MM.1S (cell line): ENCODE results near the gene TBC1D5.
A peak's percentile ranks its signal among the peaks of the same experiment; 100 is the strongest.

Experiments used
- DNase-seq: peaks from one replicate; pipeline ENCODE4 v3.0.0-alpha.2; 2015
- H2AFZ ChIP-seq: fragments of 300-600 bp; sonication (generic); 2 replicates; pipeline ENCODE4 v1.6.0; 2016; ENCODE audit warnings: antibody characterized with exemption, low read length
- H3F3A ChIP-seq: fragments of 300-600 bp; sonication (generic); 2 replicates; pipeline ENCODE4 v1.6.1; 2016; ENCODE audit warnings: mild to moderate bottlenecking, antibody characterized with exemption, low read length, moderate library complexity, mixed read lengths; ENCODE audit not compliant: insufficient read depth
- H3K27ac ChIP-seq: fragments of 300-600 bp; sonication (generic); 2 replicates; pipeline ENCODE4 v1.5.1; 2016; ENCODE audit warnings: mild to moderate bottlenecking, low read length
- H3K27me3 ChIP-seq: fragments of 300-600 bp; sonication (generic); replicated peaks from 2 replicates; pipeline ENCODE4 v1.6.0; 2016; ENCODE audit warnings: low read length; ENCODE audit not compliant: insufficient read depth
- H3K36me3 ChIP-seq: fragments of 300-600 bp; sonication (generic); replicated peaks from 2 replicates; pipeline ENCODE4 v1.6.1; 2016; ENCODE audit warnings: mild to moderate bottlenecking, low read length, mixed read lengths; ENCODE audit not compliant: insufficient read depth
- H3K4me1 ChIP-seq: fragments of 300-600 bp; sonication (generic); 2 replicates; pipeline ENCODE4 v1.6.1; 2016; ENCODE audit warnings: low read length, mixed read lengths
- H3K4me2 ChIP-seq: fragments of 300-600 bp; sonication (generic); 2 replicates; pipeline ENCODE4 v1.6.0; 2016; ENCODE audit warnings: low read depth, low read length
- H3K4me3 ChIP-seq: fragments of 300-600 bp; sonication (generic); 2 replicates; pipeline ENCODE4 v1.5.1; 2016; ENCODE audit warnings: low read length, mixed read lengths
- H3K79me2 ChIP-seq: fragments of 300-600 bp; sonication (generic); 2 replicates; pipeline ENCODE4 v1.6.1; 2016; ENCODE audit warnings: mixed run types, low read length, mixed read lengths
- H3K9ac ChIP-seq: fragments of 300-600 bp; sonication (generic); 2 replicates; pipeline ENCODE4 v1.6.1; 2016; ENCODE audit warnings: low read length, mixed read lengths
- H3K9me2 ChIP-seq: fragments of 300-600 bp; sonication (generic); replicated peaks from 2 replicates; pipeline ENCODE4 v1.6.1; 2016; ENCODE audit warnings: mild to moderate bottlenecking, low read length, mixed read lengths; ENCODE audit not compliant: insufficient read depth
- H3K9me3 ChIP-seq: fragments of 300-600 bp; sonication (generic); replicated peaks from 2 replicates; pipeline ENCODE4 v1.6.1; 2016; ENCODE audit warnings: mild to moderate bottlenecking, low read length, mixed read lengths; ENCODE audit not compliant: insufficient read depth
- H4K20me1 ChIP-seq: fragments of 300-600 bp; sonication (generic); 2 replicates; pipeline ENCODE4 v1.6.1; 2016; ENCODE audit warnings: mild to moderate bottlenecking, low read length, moderate library complexity, mixed read lengths; ENCODE audit not compliant: insufficient read depth
- EZH2 ChIP-seq: fragments of 300-600 bp; sonication (generic); optimal IDR thresholded peaks from 2 replicates; pipeline ENCODE3; 2017; ENCODE audit warnings: low read depth, mild to moderate bottlenecking, antibody characterized with exemption, low read length, mixed read lengths
- EZH2phosphoT487 ChIP-seq: fragments of 300-600 bp; sonication (generic); IDR thresholded peaks from 2 replicates; pipeline ENCODE4 v1.6.1; 2018; ENCODE audit warnings: antibody characterized with exemption, low read length
- TF ChIP-seq, protein P1 (sequence below): fragments of 300-600 bp; sonication (generic); IDR thresholded peaks from 2 replicates; pipeline ENCODE4 v1.5.1; 2016; ENCODE audit warnings: antibody characterized with exemption, low read length, mixed read lengths

Gene TBC1D5

DNA sequence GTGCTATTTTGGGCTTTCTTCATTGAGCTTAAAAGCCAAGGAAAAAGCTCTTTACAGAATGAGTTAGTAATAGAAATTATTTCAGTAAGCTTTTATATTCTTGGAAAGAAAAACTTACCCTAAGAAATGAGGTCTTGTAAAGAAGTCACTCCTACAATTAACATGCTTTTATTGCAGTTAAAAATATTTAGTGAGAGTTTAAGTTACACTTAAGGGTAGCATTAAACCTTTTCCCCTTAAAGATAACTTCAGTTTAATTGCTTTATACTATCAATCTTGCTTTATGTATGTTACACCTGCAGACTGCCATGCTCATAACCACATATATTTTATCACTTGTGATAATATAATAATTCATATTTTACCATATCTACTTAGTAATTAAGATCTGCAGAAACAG lies 431.4 kb downstream of the TBC1D5 start:
- Histone ChIP-seq H3K79me2 (no peaks in the 10 kb centered on the region), H4K20me1 (no peaks in the 10 kb centered on the region), H3K9me3 (no peaks in the 10 kb centered on the region), H2AFZ (no peak overlapping the region), H3K27ac (no peak overlapping the region), H3K4me1 (no peaks in the 10 kb centered on the region), H3K9ac (no peak overlapping the region), H3K4me2 (no peak overlapping the region), H3K9me2 (no peaks in the 10 kb centered on the region), H3K4me3 (no peak overlapping the region), H3K36me3 (no peaks in the 10 kb centered on the region), H3K27me3 (no peaks in the 10 kb centered on the region), H3F3A (no peaks in the 10 kb centered on the region)
- no peak for DNase-seq
- no peak for TF ChIP-seq EZH2phosphoT487
- TF ChIP-seq, protein P1, sequence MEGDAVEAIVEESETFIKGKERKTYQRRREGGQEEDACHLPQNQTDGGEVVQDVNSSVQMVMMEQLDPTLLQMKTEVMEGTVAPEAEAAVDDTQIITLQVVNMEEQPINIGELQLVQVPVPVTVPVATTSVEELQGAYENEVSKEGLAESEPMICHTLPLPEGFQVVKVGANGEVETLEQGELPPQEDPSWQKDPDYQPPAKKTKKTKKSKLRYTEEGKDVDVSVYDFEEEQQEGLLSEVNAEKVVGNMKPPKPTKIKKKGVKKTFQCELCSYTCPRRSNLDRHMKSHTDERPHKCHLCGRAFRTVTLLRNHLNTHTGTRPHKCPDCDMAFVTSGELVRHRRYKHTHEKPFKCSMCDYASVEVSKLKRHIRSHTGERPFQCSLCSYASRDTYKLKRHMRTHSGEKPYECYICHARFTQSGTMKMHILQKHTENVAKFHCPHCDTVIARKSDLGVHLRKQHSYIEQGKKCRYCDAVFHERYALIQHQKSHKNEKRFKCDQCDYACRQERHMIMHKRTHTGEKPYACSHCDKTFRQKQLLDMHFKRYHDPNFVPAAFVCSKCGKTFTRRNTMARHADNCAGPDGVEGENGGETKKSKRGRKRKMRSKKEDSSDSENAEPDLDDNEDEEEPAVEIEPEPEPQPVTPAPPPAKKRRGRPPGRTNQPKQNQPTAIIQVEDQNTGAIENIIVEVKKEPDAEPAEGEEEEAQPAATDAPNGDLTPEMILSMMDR: no peak

DNA sequence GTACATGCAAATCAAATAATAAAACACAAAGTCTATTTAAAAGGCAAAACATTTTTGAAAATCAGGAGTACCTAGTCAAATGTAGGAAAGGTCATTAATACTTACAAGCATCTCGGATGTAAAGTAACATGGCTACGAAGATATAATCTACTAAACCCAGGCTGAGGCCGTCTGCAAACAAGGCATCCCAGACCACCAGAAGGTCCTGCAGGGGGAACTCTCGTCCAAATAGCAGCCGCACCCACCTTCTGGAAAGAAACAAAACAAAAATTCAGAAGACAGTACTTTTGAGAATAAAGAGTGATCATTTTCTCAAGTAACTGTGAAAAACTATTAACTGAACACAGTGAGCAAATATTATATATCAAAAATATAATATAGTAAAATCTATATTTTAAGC lies 434.5 kb downstream of the TBC1D5 start:
- no peaks in the 10 kb centered on the region for H3F3A ChIP-seq
- H3K9me2 ChIP-seq: no peaks in the 10 kb centered on the region
- H3K79me2 ChIP-seq: no peaks in the 10 kb centered on the region
- H3K9ac ChIP-seq: no peak overlapping the region
- no peak for DNase-seq
- TF ChIP-seq, protein P1: no peak
- TF ChIP-seq EZH2phosphoT487: no peak
- TF ChIP-seq EZH2: no peak
- H3K4me2 ChIP-seq: no peak overlapping the region
- no peak overlapping the region for H2AFZ ChIP-seq
- H3K4me3 ChIP-seq: no peak overlapping the region
- H3K36me3 ChIP-seq: no peaks in the 10 kb centered on the region
- no peaks in the 10 kb centered on the region for H3K4me1 ChIP-seq
- H3K27me3 ChIP-seq: no peaks in the 10 kb centered on the region
- no peaks in the 10 kb centered on the region for H4K20me1 ChIP-seq
- H3K27ac ChIP-seq: no peak overlapping the region
- H3K9me3 ChIP-seq: no peaks in the 10 kb centered on the region

DNA sequence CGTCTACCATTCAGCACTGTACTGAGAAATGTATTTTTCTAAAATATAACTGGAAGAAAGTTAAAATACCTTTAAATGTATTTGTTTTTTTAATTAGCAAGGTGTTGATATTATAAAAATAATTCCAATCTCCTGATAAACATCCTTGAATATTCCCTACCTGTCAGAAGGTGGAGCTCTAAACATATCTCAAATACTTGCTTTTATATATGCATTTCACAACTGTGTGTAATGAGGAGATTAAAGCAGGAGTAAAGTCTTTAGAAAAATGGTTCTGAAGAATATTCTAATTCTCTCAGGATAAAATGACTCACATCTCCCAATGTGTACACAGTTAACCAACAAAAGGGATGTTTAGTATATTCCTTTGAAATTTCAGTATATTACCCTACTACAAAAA lies 434.9 kb downstream of the TBC1D5 start:
- H3K27ac ChIP-seq: no peak overlapping the region
- DNase-seq: peak; percentile 36
- H3K79me2 ChIP-seq: no peaks in the 10 kb centered on the region
- H3K36me3 ChIP-seq: no peaks in the 10 kb centered on the region
- no peak overlapping the region for H2AFZ ChIP-seq
- no peaks in the 10 kb centered on the region for H3K9me2 ChIP-seq
- no peaks in the 10 kb centered on the region for H4K20me1 ChIP-seq
- H3K27me3 ChIP-seq: no peaks in the 10 kb centered on the region
- no peak overlapping the region for H3K4me3 ChIP-seq
- no peaks in the 10 kb centered on the region for H3K9me3 ChIP-seq
- no peaks in the 10 kb centered on the region for H3F3A ChIP-seq
- no peak overlapping the region for H3K4me2 ChIP-seq
- no peaks in the 10 kb centered on the region for H3K4me1 ChIP-seq
- H3K9ac ChIP-seq: no peak overlapping the region
- TF ChIP-seq, protein P1: peak; percentile 25; the same call in 1 of the 2 replicates
- TF ChIP-seq EZH2phosphoT487: no peak

DNA sequence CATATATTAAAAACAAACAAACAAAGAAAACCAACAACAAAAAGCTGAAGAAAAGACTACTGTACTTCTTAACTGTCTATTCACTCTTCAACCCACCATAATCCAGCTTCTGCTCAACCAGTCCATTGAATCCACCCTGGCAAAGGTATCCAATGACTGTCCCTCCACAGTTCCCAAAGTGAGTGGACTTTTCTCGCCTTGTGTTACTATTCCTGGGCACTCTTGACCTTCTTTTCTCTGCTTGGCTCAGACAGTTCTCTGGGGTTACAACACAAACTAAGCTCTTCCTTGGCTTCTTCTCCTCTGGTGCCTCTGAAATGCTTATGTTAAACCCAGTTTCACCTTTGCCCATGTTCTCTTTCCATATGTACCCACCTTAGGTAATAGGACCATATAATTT lies 437.5 kb downstream of the TBC1D5 start:
- no peak for DNase-seq
- H3K4me2 ChIP-seq: no peak overlapping the region
- no peak overlapping the region for H3K9ac ChIP-seq
- no peak overlapping the region for H3K27ac ChIP-seq
- H3K4me3 ChIP-seq: no peak overlapping the region
- H3K27me3 ChIP-seq: no peaks in the 10 kb centered on the region
- H3K9me3 ChIP-seq: no peaks in the 10 kb centered on the region
- no peaks in the 10 kb centered on the region for H4K20me1 ChIP-seq
- no peak overlapping the region for H2AFZ ChIP-seq
- no peaks in the 10 kb centered on the region for H3F3A ChIP-seq
- TF ChIP-seq, protein P1: no peak
- TF ChIP-seq EZH2phosphoT487 (no peak), EZH2 (no peak)
- H3K36me3 ChIP-seq: no peaks in the 10 kb centered on the region
- no peaks in the 10 kb centered on the region for H3K4me1 ChIP-seq
- no peaks in the 10 kb centered on the region for H3K79me2 ChIP-seq
- H3K9me2 ChIP-seq: no peaks in the 10 kb centered on the region
